Breast epithelium (tissue), 3 donors: ENCODE measurements around the gene ADAM12.

Source experiments
- CTCF ChIP-seq, 3 donors: fragments of 450-650 bp; IDR thresholded peaks; one replicate each; pipeline ENCODE4 v1.5.1; 2016 to 2017; ENCODE audit warnings: antibody characterized with exemption in 3 of 3, mild to moderate bottlenecking in 3 of 3, moderate library complexity in 3 of 3
- POLR2A ChIP-seq: fragments of 450-650 bp; IDR thresholded peaks from one replicate; pipeline ENCODE4 v1.6.1; 2016; ENCODE audit warnings: antibody characterized with exemption, mild to moderate bottlenecking, moderate library complexity
- POLR2AphosphoS5 ChIP-seq, 3 donors: sonication (generic); formaldehyde crosslinking; IDR thresholded peaks; one replicate each; pipeline ENCODE4 v1.6.1; 2017; ENCODE audit warnings: antibody characterized with exemption in 3 of 3

GRCh38 chr10:126210051-126210651 lies 178.1 kb downstream of the ADAM12 start:
- TF ChIP-seq CTCF (IDR thresholded peaks at IDR 0.05) (no peak), POLR2AphosphoS5 (IDR thresholded peaks at IDR 0.05) (no peak), POLR2A (no peak)
